ENCODE data around the gene RAB32.

DNA sequence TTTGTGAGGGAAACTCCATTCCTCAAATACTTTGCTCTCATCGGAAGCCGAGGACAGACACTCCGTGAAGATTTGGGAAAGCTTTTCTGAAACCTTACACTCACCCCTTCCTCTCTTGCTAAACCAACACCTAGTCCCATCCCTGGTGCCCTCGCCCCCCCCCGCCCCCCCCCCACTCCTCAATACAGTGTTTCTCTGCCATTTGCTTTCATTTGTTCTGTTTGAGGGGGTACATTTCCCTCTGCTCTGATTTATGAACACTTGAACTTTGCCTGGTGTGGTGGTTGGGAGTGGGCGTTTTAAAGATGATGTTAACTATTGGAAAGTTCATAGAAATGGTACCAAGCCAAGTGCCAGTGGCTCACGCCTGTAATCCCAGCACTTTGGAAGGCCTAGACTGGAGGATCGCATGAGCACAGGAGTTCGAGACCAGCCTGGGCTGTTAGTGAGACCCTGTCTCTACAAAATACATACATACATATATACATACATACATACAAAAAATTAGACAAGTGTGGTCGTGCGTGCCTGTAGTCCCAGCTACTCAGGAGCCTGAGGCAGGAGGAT is 1.1 kb downstream of the RAB32 start:
- TF ChIP-seq, protein P1, sequence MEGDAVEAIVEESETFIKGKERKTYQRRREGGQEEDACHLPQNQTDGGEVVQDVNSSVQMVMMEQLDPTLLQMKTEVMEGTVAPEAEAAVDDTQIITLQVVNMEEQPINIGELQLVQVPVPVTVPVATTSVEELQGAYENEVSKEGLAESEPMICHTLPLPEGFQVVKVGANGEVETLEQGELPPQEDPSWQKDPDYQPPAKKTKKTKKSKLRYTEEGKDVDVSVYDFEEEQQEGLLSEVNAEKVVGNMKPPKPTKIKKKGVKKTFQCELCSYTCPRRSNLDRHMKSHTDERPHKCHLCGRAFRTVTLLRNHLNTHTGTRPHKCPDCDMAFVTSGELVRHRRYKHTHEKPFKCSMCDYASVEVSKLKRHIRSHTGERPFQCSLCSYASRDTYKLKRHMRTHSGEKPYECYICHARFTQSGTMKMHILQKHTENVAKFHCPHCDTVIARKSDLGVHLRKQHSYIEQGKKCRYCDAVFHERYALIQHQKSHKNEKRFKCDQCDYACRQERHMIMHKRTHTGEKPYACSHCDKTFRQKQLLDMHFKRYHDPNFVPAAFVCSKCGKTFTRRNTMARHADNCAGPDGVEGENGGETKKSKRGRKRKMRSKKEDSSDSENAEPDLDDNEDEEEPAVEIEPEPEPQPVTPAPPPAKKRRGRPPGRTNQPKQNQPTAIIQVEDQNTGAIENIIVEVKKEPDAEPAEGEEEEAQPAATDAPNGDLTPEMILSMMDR (IDR thresholded peaks at IDR 0.05) = no peak
- TF ChIP-seq POLR2A (IDR thresholded peaks at IDR 0.05) = no peak
- no peak for TF ChIP-seq EP300 (IDR thresholded peaks at IDR 0.05)
- no peak for TF ChIP-seq POLR2AphosphoS5 (IDR thresholded peaks at IDR 0.05)

Measured in upper lobe of left lung (tissue), 4 donors.